Stimulated activated naive CD8-positive, alpha-beta T cell treated with anti-CD3 and anti-CD28 coated beads, Interleukin-15, amount 100 ng/mL, for 72 hours (primary cell): ENCODE results near the gene CDH22.
A peak's percentile ranks its signal among the peaks of the same experiment; 100 is the strongest.

ENCODE experiments used
- ATAC-seq: fragments of 150-1000 bp; cut with Tn5 transposase; 2 replicates; pipeline ENCODE4 v1.10.0; 2021; ENCODE audit warnings: mild to moderate bottlenecking, moderate library complexity
- DNase-seq, 2 donors: peaks; one replicate each; pipeline ENCODE4 v3.0.0; 2021 to 2022
- H3K27ac Mint-ChIP-seq, 2 donors: one replicate each; pipeline ENCODE4 v1.8.0; 2022; ENCODE audit warnings: mild to moderate bottlenecking in 2 of 2, mixed read lengths in 2 of 2, moderate library complexity in 2 of 2
- H3K27me3 Mint-ChIP-seq: one replicate; pipeline ENCODE4 v1.8.0; 2022; ENCODE audit warnings: mixed read lengths
- H3K4me1 Mint-ChIP-seq: one replicate; pipeline ENCODE4 v1.8.0; 2022; ENCODE audit warnings: mild to moderate bottlenecking, mixed read lengths
- H3K4me3 Mint-ChIP-seq, 2 donors: one replicate each; pipeline ENCODE4 v1.8.0; 2022; ENCODE audit warnings: mild to moderate bottlenecking in 2 of 2, mixed read lengths in 2 of 2, moderate library complexity in 1 of 2
- H3K9me3 Mint-ChIP-seq, 2 donors: one replicate each; pipeline ENCODE4 v1.8.0; 2022; ENCODE audit warnings: mixed read lengths in 2 of 2

The CDH22 gene

DNA sequence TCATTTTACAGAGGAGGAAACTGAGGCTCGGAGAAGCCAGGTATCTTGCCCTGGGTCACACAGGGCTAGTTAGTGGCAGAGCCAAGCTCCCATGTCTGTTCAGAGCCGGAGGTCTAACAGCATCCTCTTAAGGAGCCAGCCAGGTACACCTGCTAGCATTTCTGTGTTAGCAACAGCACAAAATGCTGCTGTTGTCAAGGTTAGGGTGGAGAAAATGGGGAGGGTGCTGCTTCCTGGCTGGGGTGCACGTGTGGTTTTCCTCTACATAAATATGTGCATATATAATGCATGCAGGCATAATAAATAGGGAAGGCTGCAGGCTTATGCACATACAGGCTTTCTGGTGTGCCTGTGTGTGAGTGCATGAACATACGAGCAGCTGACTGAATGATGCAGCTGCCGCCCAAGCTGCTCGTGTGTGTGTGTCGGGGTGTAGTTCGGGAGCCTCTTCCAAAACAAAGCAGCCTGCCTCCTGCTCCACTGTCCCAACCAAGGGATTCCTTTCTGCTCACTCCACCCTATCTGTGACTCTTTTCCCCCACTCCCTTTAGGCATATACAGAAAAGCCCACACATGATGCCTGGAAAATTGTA is 103.6 kb downstream of the CDH22 start:
- no peak for DNase-seq
- no peaks in the 10 kb centered on the region for H3K9me3 Mint-ChIP-seq
- H3K27me3 Mint-ChIP-seq, result peaks cover 67% of the 10 kb centered on the region
- H3K4me3 Mint-ChIP-seq, result no peak overlapping the region
- peak overlapping the region in 1 of 2 donors; percentile 9 for H3K27ac Mint-ChIP-seq
- ATAC-seq, result no peak
- H3K4me1 Mint-ChIP-seq, result peaks cover 29% of the 10 kb centered on the region

GRCh38 chr20:46203510-46203837 is 104.8 kb downstream of the CDH22 start:
- no peaks in the 10 kb centered on the region for H3K9me3 Mint-ChIP-seq
- peaks cover 29% of the 10 kb centered on the region for H3K4me1 Mint-ChIP-seq
- H3K27ac Mint-ChIP-seq, result no peak overlapping the region
- no peak overlapping the region for H3K4me3 Mint-ChIP-seq
- ATAC-seq (no peak), DNase-seq (no peak)
- peaks cover 67% of the 10 kb centered on the region for H3K27me3 Mint-ChIP-seq

DNA sequence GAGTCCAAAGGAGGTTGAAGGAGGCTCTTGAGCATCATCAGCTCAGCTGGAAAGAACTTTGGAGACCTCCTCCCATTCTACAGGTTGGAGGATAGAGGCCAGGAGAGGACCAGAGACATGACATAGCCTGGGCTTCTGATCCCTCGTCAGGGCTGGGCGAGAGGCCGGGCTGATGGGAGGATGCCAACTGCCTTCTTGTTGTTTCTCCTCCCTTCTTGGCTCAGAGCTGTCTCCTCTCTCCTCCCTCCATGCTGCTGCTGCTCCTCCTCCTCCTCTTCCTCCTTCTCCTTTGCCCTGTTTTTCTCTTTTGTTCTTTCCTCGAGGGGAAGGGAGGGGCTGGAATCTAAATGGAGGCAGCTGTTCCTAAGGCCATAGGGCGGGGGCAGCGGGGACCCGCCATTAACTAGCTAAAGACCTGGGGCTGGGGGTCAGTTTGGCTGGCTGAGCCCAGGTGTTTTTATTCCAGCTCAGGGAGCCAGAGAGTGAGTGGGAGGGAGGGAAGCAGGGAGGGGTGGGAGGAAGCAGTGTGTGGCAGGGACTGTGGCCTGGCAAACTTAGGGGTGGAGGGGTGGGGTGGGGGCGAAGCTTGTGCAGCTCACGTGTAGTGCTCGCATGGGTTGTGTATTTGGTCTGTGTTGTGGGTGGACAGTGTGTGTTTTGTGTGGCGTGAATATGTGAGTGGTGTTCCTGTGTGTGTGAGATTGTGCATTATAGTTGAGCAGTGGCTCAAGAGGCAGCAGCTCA is 105.4 kb downstream of the CDH22 start:
- H3K4me3 Mint-ChIP-seq, result no peak overlapping the region
- H3K27ac Mint-ChIP-seq, result no peak overlapping the region
- peaks cover 29% of the 10 kb centered on the region for H3K4me1 Mint-ChIP-seq
- no peak for ATAC-seq
- H3K9me3 Mint-ChIP-seq, result no peaks in the 10 kb centered on the region
- no peak for DNase-seq
- peaks cover 67% of the 10 kb centered on the region for H3K27me3 Mint-ChIP-seq

DNA sequence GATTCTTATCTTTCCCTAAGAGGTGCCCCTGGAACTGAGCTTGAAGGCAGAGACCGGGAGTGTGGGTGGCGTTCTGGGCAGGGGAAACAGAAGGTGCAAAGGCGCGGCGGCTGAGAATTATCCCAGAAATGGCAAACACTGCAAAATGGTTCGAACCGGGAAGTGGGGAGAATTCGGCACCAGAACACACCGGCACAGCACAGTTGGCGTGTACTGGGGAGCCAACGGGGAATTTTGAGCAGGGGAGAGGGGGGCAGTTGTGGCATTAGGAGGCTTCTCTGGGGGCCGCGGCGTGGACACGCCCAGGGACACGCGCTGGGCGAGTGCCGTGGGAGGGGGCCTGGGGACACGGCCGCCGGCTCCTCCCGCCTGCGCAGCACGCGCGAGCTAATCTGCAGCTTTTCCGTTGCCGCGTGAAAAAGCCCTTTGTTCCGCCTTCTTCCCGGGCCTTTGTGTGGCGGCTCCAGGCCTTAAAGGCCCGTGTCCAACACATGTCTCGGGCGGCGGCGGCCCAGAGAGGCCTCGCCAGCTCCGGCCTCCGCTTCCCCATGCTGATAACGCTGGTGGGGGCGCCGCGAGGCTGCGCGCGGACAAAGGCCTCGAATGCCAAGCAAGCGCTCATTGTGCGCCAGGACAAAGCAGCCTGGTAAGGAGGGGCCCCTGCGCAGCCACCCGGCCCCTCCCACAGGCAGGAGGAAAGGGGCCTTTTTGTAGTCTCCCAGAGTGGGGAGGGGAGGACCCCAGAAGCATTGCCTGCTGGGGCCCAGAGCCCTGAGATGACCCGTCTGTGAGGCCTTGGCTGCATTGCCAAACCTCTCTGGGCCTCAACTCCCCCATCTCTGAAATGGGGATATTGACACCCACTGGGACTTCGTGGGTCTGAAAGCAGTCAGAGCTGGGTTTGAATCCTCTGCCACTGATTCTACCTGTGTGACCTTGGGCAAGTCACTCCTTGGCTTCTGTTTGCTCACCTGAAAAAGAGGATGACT is 107.4 kb downstream of the CDH22 start:
- Mint-ChIP-seq H3K9me3 (no peaks in the 10 kb centered on the region), H3K27me3 (peaks cover 57% of the 10 kb centered on the region), H3K4me3 (no peak overlapping the region), H3K27ac (no peak overlapping the region), H3K4me1 (peaks cover 16% of the 10 kb centered on the region)
- ATAC-seq, result no peak
- no peak for DNase-seq

DNA sequence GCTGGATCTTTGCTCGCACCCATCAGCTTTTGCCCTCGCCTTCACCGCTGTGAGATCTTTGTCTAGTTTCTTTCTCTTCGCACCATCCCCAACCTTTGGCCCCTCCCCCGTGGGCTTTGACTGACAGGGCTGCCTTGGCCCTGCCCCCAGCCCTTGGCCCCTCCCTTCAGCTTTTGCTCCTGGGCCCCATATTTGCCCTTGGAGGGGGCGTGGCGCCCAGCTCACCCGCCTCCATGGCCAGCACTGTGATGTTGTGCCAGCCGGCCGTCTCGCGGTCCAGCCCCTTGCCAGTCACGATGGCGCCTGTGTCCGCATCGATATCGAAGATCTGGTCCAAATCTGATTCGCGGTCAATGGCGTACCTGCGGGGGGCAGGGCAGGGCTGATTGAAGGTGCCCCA is 109.1 kb downstream of the CDH22 start:
- Mint-ChIP-seq H3K27me3 (peaks cover 57% of the 10 kb centered on the region), H3K27ac (no peak overlapping the region), H3K4me1 (no peaks in the 10 kb centered on the region), H3K9me3 (no peaks in the 10 kb centered on the region), H3K4me3 (no peak overlapping the region)
- no peak for ATAC-seq
- peak in 1 of 2 donors; percentile 26 for DNase-seq

DNA sequence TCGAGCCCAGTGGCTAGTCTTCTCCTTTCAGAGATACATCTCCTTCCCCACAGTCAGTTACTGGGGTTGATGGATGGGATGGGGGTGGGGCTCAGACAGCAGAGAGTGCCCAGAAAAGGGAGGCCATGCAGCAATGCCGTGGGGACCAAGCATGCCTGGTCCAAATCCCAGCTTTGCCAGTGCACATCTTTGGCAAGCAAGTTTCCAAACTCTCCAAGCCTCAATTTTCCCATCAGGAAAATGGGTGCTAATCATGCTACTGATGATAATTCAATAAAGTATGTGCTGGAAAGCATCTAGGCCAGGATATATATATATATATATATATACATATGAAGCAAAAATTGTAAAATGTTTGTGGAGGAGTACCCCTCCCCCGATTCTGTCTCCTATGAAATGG is 111.3 kb downstream of the CDH22 start:
- DNase-seq, result no peak
- Mint-ChIP-seq H3K4me3 (no peak overlapping the region), H3K4me1 (no peaks in the 10 kb centered on the region), H3K27ac (no peak overlapping the region), H3K9me3 (no peaks in the 10 kb centered on the region), H3K27me3 (peaks cover 44% of the 10 kb centered on the region)
- no peak for ATAC-seq

DNA sequence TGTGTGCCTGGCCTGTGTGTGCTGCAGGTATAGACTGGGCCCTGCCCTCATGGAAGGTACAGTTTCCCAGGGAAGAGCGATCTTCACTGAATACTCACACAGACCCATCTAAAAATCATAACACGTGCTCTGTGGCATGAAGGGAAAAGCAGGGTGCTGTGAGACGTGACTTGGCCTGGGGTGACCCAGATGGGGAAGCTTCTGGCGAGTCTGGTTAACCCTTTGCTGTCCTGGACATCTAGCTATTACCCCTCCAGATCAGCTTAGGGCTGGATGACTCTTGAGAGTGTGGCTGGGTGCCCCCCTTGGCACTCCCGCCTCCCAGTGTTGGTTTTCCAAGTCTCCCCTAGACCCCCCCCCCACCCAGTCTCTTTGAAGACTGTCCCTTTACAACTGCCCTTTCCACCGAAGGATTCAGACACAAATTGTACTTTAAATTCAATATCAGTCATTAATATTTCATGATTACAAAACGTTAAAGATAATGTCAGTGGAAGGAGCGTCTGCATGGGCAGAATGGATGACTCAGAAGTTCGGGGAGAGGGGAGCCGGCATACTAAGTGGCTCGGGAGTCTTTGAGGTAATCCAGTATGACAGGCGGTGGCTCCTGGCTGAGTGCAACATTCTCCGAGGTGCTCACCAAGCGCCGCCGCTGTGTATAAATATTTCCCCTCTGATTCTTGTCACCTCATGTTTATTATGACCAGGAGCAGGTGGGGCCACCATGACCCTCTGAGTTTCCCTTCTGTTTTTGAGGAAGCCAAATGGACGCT is 112.8 kb downstream of the CDH22 start:
- Mint-ChIP-seq H3K4me1 (no peaks in the 10 kb centered on the region), H3K9me3 (no peaks in the 10 kb centered on the region), H3K27ac (no peak overlapping the region), H3K4me3 (no peak overlapping the region), H3K27me3 (peaks cover 32% of the 10 kb centered on the region)
- no peak for DNase-seq
- no peak for ATAC-seq

DNA sequence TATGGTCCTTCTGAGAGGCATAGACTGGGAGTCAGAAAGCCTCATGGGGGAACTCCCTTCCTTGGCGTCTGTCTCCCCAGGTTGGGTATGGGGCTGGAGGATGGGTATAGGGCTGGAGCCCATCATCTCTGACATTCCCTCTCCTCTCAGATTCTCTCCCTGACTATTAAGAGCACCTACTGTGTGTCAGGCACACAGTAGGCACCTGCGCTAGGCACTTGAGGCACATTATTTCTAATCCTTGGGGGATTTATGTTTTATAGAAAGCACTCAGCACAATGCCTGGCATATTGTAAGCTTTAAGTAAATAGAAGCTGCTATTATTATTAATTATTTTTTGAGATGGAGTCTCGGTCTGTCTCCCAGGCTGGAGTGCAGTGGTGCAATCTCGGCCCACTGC is 113.9 kb downstream of the CDH22 start:
- ATAC-seq, result no peak
- no peak overlapping the region for H3K4me3 Mint-ChIP-seq

GRCh38 chr20:46192376-46192944 is 115.8 kb downstream of the CDH22 start:
- H3K9me3 Mint-ChIP-seq, result no peaks in the 10 kb centered on the region
- peaks cover 13% of the 10 kb centered on the region for H3K27me3 Mint-ChIP-seq
- H3K4me1 Mint-ChIP-seq, result no peaks in the 10 kb centered on the region
- no peak overlapping the region for H3K27ac Mint-ChIP-seq
- DNase-seq (no peak), ATAC-seq (no peak)
- H3K4me3 Mint-ChIP-seq, result no peak overlapping the region

More for the DNA sequence above, 113.9 kb downstream of the CDH22 start:
- Mint-ChIP-seq H3K9me3 (no peaks in the 10 kb centered on the region), H3K27me3 (peaks cover 24% of the 10 kb centered on the region), H3K4me1 (no peaks in the 10 kb centered on the region), H3K27ac (no peak overlapping the region)
- DNase-seq, result no peak

- Mint-ChIP-seq H3K27me3 (peaks cover 7% of the 10 kb centered on the region), H3K9me3 (no peaks in the 10 kb centered on the region), H3K4me1 (no peaks in the 10 kb centered on the region), H3K4me3 (no peak overlapping the region), H3K27ac (peak overlapping the region in 1 of 2 donors; percentile 7)
- DNase-seq (no peak), ATAC-seq (no peak)
Observed at GRCh38 chr20:46191611-46192010, 116.7 kb downstream of the CDH22 start.

GRCh38 chr20:46191168-46191540 is 117.1 kb downstream of the CDH22 start:
- Mint-ChIP-seq H3K4me3 (no peak overlapping the region), H3K27me3 (peaks cover 7% of the 10 kb centered on the region), H3K4me1 (no peaks in the 10 kb centered on the region), H3K9me3 (no peaks in the 10 kb centered on the region), H3K27ac (no peak overlapping the region)
- ATAC-seq, result no peak
- DNase-seq, result no peak

GRCh38 chr20:46190478-46191167 is 117.7 kb downstream of the CDH22 start:
- ATAC-seq (no peak), DNase-seq (no peak)
- H3K4me3 Mint-ChIP-seq, result no peak overlapping the region
- H3K27ac Mint-ChIP-seq, result no peak overlapping the region
- H3K9me3 Mint-ChIP-seq, result no peaks in the 10 kb centered on the region
- H3K27me3 Mint-ChIP-seq, result peaks cover 7% of the 10 kb centered on the region
- H3K4me1 Mint-ChIP-seq, result no peaks in the 10 kb centered on the region

GRCh38 chr20:46188866-46189541 is 119.3 kb downstream of the CDH22 start:
- H3K9me3 Mint-ChIP-seq, result no peaks in the 10 kb centered on the region
- no peaks in the 10 kb centered on the region for H3K4me1 Mint-ChIP-seq
- H3K4me3 Mint-ChIP-seq, result no peak overlapping the region
- H3K27me3 Mint-ChIP-seq, result peaks cover 7% of the 10 kb centered on the region
- DNase-seq (no peak), ATAC-seq (no peak)
- no peak overlapping the region for H3K27ac Mint-ChIP-seq

GRCh38 chr20:46186210-46186609 is 122.1 kb downstream of the CDH22 start:
- H3K9me3 Mint-ChIP-seq, result no peaks in the 10 kb centered on the region
- DNase-seq, result no peak
- no peak overlapping the region for H3K4me3 Mint-ChIP-seq
- no peak overlapping the region for H3K27ac Mint-ChIP-seq
- H3K27me3 Mint-ChIP-seq, result peaks cover 20% of the 10 kb centered on the region
- no peak for ATAC-seq
- H3K4me1 Mint-ChIP-seq, result no peaks in the 10 kb centered on the region
